Right atrium auricular region (tissue), 2 donors: ENCODE measurements around the gene CSF2RB. TPM values are rescaled to one million over a fixed set of nuclear protein-coding genes. Genes with fewer than 3 reads are reported as not detected.

Experiments
- DNase-seq: peaks from one replicate; pipeline ENCODE4 v3.0.0-alpha.2; 2019; ENCODE audit warnings: low spot score
- H3K27ac ChIP-seq, 2 donors: fragments of 200-600 bp; sonication (generic); 1 replicate in 1 of 2; 2 replicates in 1 of 2; pipeline ENCODE4 v1.5.1; 2016 to 2019
- H3K27me3 ChIP-seq, 2 donors: fragments of 200-600 bp; sonication (generic); one replicate each; pipeline versions ENCODE4 v1.5.1 to v1.6.0; 2017 to 2019
- H3K36me3 ChIP-seq: fragments of 200-600 bp; sonication (generic); one replicate; pipeline ENCODE4 v1.5.1; 2016
- H3K4me1 ChIP-seq, 2 donors: fragments of 200-600 bp; sonication (generic); one replicate each; pipeline versions ENCODE4 v1.5.1 to v1.6.0; 2017 to 2019
- H3K4me3 ChIP-seq, 2 donors: fragments of 200-600 bp; sonication (generic); 1 replicate in 1 of 2; 2 replicates in 1 of 2; pipeline ENCODE4 v1.5.1; 2017 to 2019; ENCODE audit warnings: mild to moderate bottlenecking in 1 of 2, moderate library complexity in 1 of 2
- H3K9me3 ChIP-seq, 2 donors: fragments of 200-600 bp; sonication (generic); one replicate each; pipeline ENCODE4 v1.5.1; 2019
- total RNA-seq, 2 donors: library from RNA; depleted of rRNA; stranded (reverse); fragments of >200 nt; gene quantifications; one replicate each; pipeline ENCODE4 v1.1.0, GENCODE V29; 2016
- TF ChIP-seq, protein P1 (sequence below), 2 donors: fragments of 200-600 bp; sonication (generic); IDR thresholded peaks; one replicate each; pipeline ENCODE4 v1.5.1; 2019; ENCODE audit warnings: antibody characterized with exemption in 2 of 2

Gene CSF2RB
- total RNA-seq, 2 donors from 2014 or later, result 1.8 to 4.2 TPM

DNA sequence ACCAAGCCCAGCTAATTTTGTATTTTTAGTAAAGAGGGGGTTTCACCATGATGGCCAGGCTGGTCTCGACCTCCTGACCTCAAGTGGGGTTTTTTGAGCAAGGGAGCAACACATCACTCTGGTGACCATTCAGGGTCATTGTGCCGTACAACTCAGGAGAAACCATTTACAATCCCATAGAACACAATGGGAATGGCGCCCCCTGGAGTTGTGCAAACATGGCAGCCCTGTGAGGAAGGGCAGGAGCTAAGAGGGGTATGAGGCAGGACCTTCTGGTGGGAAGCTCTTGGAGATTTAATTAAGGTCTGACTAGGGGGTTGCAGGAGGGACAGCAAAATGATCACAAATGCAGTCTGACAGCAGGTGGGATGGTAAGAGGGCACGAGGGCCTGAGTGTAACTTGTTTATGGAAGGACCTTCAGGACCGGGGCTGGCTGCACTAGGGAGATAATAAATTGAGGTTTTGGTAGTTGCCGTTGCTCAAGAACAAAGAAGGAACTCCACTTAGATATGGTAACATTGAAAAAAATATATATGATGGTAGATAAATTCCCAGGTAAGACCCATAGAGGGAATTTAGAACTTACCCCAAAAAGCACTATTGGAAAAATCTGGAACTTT lies 9.1 kb upstream of the CSF2RB start:
- Histone ChIP-seq H3K4me3 (no peak overlapping the region), H3K27me3 (no peaks in the 10 kb centered on the region), H3K9me3 (peaks cover 0 to 11% of the 10 kb centered on the region in 2 donors), H3K27ac (no peak overlapping the region), H3K4me1 (no peaks in the 10 kb centered on the region), H3K36me3 (no peaks in the 10 kb centered on the region)
- no peak for DNase-seq
- TF ChIP-seq, protein P1, sequence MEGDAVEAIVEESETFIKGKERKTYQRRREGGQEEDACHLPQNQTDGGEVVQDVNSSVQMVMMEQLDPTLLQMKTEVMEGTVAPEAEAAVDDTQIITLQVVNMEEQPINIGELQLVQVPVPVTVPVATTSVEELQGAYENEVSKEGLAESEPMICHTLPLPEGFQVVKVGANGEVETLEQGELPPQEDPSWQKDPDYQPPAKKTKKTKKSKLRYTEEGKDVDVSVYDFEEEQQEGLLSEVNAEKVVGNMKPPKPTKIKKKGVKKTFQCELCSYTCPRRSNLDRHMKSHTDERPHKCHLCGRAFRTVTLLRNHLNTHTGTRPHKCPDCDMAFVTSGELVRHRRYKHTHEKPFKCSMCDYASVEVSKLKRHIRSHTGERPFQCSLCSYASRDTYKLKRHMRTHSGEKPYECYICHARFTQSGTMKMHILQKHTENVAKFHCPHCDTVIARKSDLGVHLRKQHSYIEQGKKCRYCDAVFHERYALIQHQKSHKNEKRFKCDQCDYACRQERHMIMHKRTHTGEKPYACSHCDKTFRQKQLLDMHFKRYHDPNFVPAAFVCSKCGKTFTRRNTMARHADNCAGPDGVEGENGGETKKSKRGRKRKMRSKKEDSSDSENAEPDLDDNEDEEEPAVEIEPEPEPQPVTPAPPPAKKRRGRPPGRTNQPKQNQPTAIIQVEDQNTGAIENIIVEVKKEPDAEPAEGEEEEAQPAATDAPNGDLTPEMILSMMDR (IDR thresholded peaks at IDR 0.05), result no peak

DNA sequence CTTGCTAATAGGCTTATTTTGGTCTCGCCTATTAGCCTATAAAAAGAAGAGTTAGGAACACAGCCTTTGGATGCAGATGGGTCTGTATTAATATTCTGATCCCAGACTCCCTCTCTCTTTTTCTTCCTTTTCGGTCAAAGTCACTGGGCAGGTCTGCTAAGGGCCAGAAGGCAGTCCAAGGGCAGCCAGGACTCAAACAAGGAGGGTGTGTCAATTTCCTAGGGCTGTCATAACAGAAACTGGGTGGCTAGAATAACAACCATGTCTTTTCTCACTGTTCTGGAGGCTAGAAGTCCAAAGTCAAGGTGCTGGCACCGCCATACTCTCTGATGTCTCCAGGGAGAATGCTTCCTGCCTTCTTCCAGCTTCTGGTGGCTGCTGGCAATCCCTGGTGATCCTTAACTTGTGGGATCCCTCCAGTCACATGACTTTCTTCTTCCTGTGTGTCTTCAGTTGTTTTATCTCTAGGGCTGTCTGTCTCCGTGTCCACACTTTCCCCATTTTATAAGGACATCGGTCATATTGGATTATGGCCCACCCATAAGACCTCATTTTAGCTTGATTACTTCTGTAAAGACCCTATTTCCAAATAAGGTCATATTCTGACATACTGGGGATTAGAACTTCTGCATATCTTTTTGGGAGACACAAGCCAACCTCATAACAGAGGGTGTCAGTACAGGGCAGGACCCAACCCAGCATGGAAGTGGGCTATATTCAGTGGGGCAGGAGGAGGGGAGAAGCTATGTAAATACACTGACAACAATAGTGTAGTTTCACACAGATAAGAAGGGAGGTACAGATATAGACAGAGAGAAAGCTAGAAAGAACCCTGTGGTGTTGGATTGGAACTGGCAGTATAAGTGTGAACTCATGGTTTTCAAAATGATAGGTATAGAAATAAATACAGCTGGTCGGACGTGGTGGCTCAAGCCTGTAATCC lies 5.9 kb upstream of the CSF2RB start:
- H3K36me3 ChIP-seq, result no peaks in the 10 kb centered on the region
- H3K27ac ChIP-seq, result no peak overlapping the region
- H3K4me1 ChIP-seq, result no peaks in the 10 kb centered on the region
- no peak for DNase-seq
- H3K9me3 ChIP-seq, result no peaks in the 10 kb centered on the region
- TF ChIP-seq, protein P1 (IDR thresholded peaks at IDR 0.05), result no peak
- no peak overlapping the region for H3K4me3 ChIP-seq
- H3K27me3 ChIP-seq, result no peaks in the 10 kb centered on the region

DNA sequence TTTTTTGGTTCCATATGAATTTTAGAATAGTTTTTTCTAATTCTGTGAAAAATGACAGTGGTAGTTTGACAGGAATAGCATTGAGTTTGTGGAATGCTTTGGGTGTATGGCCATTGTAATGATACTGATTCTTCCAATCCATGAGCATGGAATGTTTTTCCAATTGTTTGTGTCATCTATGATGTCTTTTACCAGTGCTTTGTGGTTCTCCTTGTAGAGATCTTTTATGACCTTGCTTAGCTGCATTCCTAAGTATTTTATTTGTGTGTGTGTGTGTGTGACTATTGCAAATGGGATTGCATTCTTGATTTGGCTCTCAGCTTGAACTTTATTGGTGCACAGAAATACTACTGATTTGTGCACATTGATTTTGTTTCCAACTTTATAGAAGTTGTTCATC lies 3.0 kb upstream of the CSF2RB start:
- Histone ChIP-seq H3K9me3 (no peaks in the 10 kb centered on the region), H3K4me3 (no peak overlapping the region), H3K4me1 (no peaks in the 10 kb centered on the region), H3K36me3 (no peaks in the 10 kb centered on the region), H3K27ac (no peak overlapping the region), H3K27me3 (no peaks in the 10 kb centered on the region)
- no peak for DNase-seq
- TF ChIP-seq, protein P1 (IDR thresholded peaks at IDR 0.05), result no peak

DNA sequence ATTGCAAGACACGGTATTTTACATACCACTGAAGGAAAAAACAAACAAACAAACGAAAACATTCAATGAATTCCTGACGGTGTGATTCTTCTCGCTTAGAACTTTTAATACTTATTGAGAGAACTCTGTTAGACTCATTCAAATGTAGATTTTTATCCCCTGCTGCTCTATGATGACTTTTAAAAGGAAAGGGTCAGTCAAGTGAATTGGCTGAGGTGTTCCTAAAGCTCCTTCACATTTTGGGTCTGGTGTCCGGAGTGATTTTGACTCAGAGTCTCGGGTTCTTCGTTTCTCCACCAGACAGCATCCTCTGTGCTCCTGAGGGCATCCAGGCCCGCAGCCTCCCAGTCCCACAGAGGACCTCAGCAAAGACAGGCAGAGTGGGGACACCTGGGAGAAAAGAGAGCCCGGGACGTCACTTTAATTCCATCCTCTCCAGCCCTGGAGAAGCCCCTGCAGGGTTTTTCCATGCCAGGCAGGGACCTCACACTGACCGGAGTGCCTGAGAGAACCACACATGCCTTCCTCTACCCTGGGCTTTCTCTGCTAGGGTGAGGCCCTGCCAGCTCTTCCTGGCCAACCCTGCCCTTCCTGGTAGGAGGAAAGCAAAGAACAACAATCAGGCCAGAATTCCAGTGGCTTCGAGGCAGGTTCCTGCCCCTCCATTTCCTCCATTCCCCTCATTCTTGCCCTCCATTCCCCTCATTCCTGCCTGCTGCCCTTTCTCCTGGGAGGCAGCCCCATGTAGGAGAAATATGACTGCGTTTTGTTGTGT lies 1.4 kb upstream of the CSF2RB start:
- H3K9me3 ChIP-seq, result no peaks in the 10 kb centered on the region
- H3K27me3 ChIP-seq, result no peaks in the 10 kb centered on the region
- H3K4me1 ChIP-seq, result no peaks in the 10 kb centered on the region
- TF ChIP-seq, protein P1 (IDR thresholded peaks at IDR 0.05), result no peak
- no peak overlapping the region for H3K4me3 ChIP-seq
- H3K36me3 ChIP-seq, result no peaks in the 10 kb centered on the region
- no peak for DNase-seq
- no peak overlapping the region for H3K27ac ChIP-seq

DNA sequence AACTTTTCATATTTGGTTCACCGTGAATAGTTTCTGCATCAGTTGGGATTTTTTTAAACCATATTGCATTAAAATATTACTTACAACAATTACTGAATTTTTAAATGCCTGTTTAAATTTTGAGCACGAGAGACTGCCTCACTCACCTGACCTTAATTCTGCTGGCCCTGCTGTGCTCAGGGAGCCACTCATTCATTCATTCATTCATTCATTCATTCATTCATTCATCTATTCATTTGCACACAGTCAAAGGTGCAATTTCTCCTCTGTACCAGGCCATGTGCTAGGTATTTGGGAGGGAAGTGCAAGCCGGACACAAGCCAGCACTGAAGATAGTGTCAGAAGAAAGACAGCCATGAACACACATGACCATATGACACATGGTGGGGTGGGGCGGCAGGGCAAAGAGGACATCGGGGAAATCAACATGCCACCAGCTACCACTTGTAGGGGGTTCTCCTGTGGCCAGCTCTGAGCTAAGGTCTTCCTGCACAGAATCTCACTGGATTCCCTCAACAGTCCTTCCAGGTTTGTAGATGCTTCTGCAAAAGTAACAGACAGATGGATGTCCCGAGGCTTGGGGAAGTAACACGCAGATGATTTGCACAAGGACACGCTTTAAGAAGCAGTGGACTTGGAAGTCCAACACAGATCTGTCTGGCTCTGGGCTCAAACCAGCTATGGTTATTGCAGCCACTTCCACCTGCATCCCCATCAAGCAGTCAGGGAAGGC lies 568 bp upstream of the CSF2RB start:
- Histone ChIP-seq H3K27ac (no peak overlapping the region), H3K4me3 (no peak overlapping the region), H3K4me1 (no peaks in the 10 kb centered on the region), H3K27me3 (no peaks in the 10 kb centered on the region), H3K36me3 (no peaks in the 10 kb centered on the region), H3K9me3 (no peaks in the 10 kb centered on the region)
- TF ChIP-seq, protein P1 (IDR thresholded peaks at IDR 0.05), result no peak
- DNase-seq, result no peak
